Neural progenitor cell (in vitro differentiated cells): ENCODE results near the gene GMDS.

ENCODE experiments used
- EZH2 ChIP-seq: fragments of 200-600 bp; sonication (generic); IDR thresholded peaks from 2 replicates; pipeline ENCODE4 v1.6.1; 2017; ENCODE audit warnings: antibody characterized with exemption, mild to moderate bottlenecking, moderate library complexity
- EZH2phosphoT487 ChIP-seq: fragments of 200-600 bp; sonication (generic); IDR thresholded peaks from 2 replicates; pipeline ENCODE4 v1.6.1; 2017; ENCODE audit warnings: antibody characterized with exemption
- TF ChIP-seq, protein P1 (sequence below): fragments of 200-600 bp; sonication (generic); IDR thresholded peaks from 2 replicates; pipeline ENCODE4 v1.5.1; 2017; ENCODE audit warnings: antibody characterized with exemption, mild to moderate bottlenecking

GRCh38 chr6:1910621-1911407 is 334.6 kb downstream of the GMDS start:
- TF ChIP-seq, protein P1, sequence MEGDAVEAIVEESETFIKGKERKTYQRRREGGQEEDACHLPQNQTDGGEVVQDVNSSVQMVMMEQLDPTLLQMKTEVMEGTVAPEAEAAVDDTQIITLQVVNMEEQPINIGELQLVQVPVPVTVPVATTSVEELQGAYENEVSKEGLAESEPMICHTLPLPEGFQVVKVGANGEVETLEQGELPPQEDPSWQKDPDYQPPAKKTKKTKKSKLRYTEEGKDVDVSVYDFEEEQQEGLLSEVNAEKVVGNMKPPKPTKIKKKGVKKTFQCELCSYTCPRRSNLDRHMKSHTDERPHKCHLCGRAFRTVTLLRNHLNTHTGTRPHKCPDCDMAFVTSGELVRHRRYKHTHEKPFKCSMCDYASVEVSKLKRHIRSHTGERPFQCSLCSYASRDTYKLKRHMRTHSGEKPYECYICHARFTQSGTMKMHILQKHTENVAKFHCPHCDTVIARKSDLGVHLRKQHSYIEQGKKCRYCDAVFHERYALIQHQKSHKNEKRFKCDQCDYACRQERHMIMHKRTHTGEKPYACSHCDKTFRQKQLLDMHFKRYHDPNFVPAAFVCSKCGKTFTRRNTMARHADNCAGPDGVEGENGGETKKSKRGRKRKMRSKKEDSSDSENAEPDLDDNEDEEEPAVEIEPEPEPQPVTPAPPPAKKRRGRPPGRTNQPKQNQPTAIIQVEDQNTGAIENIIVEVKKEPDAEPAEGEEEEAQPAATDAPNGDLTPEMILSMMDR, result no peak
- TF ChIP-seq EZH2, result no peak
- TF ChIP-seq EZH2phosphoT487, result no peak
